A549 (cell line): Measurements from ENCODE around the gene WSCD1. TPM values are rescaled to one million over a fixed set of nuclear protein-coding genes. Genes with fewer than 3 reads are reported as not detected.

Experiments
- ATAC-seq, 2 experiments: fragments of 200-7000 bp in 1 of 2; fragments of >200 bp in 1 of 2; cut with Nextera tagmentation in 1 of 2; cut with Tn5 transposase in 1 of 2; 3 replicates each; pipeline versions ENCODE4 v1.8.0 to v1.9.1; 2018 to 2020; ENCODE audit warnings: mild to moderate bottlenecking in 1 of 2, moderate library complexity in 1 of 2
- CTCF ChIA-PET: fragments of 300-600 bp; sonication (Branson Sonifier 250); formaldehyde crosslinking; extraction: SDS; loops from one replicate; lab custom pipeline; 2021; ENCODE audit warnings: antibody characterized with exemption, inconsistent platforms; lab: Yijun Ruan, JAX
- POLR2A ChIA-PET: fragments of 350-600 bp; formaldehyde crosslinking; extraction: SDS; loops from one replicate; lab custom pipeline; 2021; ENCODE audit warnings: antibody characterized with exemption, inconsistent platforms; lab: Yijun Ruan, JAX
- DNase-seq, 2 experiments: peaks; one replicate each; pipeline versions ENCODE4 v3.0.0 to v3.0.0-alpha.2; 2011 to 2016; ENCODE audit warnings: low read depth in 1 of 2, low spot score in 1 of 2
- FAIRE-seq: peaks from 2 replicates; lab custom pipeline; 2011; peaks lifted over from hg19 to GRCh38; lab: Jason Lieb, UNC
- H3K27ac ChIP-seq, 2 experiments: fragments of >200 bp; sonication (Bioruptor Twin); formaldehyde crosslinking; 3 replicates each; pipeline ENCODE4 v1.5.1; 2016 to 2017
- H3K4me1 ChIP-seq: fragments of >200 bp; sonication (Bioruptor Twin); formaldehyde crosslinking; 3 replicates; pipeline ENCODE4 v1.6.1; 2016
- H3K4me2 ChIP-seq: fragments of >200 bp; sonication (Bioruptor Twin); formaldehyde crosslinking; 3 replicates; pipeline ENCODE4 v1.6.1; 2016
- H3K4me3 ChIP-seq: fragments of >200 bp; sonication (Bioruptor Twin); formaldehyde crosslinking; 3 replicates; pipeline ENCODE4 v1.5.1; 2016
- H3K9me3 ChIP-seq: fragments of >200 bp; sonication (Bioruptor Twin); formaldehyde crosslinking; 3 replicates; pipeline ENCODE4 v1.6.1; 2016
- BCL3 ChIP-seq: fragments of >200 bp; sonication (Bioruptor Twin); formaldehyde crosslinking; IDR thresholded peaks from 3 replicates; pipeline ENCODE4 v1.6.1; 2016
- CHD2 ChIP-seq: fragments of 150-350 bp; IDR thresholded peaks from 2 replicates; pipeline ENCODE4 v1.6.1; 2014; ENCODE audit warnings: low read length; ENCODE audit not compliant: partially characterized antibody
- CHD4 ChIP-seq: fragments of 200-600 bp; sonication (generic); IDR thresholded peaks from 2 replicates; pipeline ENCODE4 v1.6.1; 2016; ENCODE audit warnings: antibody characterized with exemption, mild to moderate bottlenecking, borderline replicate concordance
- CTCF ChIP-seq: fragments of >200 bp; sonication (Bioruptor Twin); formaldehyde crosslinking; IDR thresholded peaks from 3 replicates; pipeline ENCODE4 v1.5.1; 2016
- EHF ChIP-seq: fragments of 250-450 bp; sonication (Bioruptor Pico); IDR thresholded peaks from 2 replicates; pipeline ENCODE4 v1.5.0; 2020; ENCODE audit warnings: mild to moderate bottlenecking
- EP300 ChIP-seq, 2 experiments: fragments of >200 bp; sonication (Bioruptor Twin); formaldehyde crosslinking; IDR thresholded peaks; 2 replicates in 1 of 2; 3 replicates in 1 of 2; pipeline ENCODE4 v1.6.1; 2016 to 2017
- ESRRA ChIP-seq: fragments of 150-350 bp; IDR thresholded peaks from 2 replicates; pipeline ENCODE4 v1.6.1; 2014; ENCODE audit warnings: mild to moderate bottlenecking, low read length, borderline replicate concordance
- FOSL2 ChIP-seq, 2 experiments: fragments of 450-650 bp in 1 of 2; fragments of >200 bp in 1 of 2; sonication (Bioruptor Twin) in 1 of 2; formaldehyde crosslinking; IDR thresholded peaks; 2 replicates each; pipeline versions ENCODE4 v1.5.0 to v1.6.1; 2016 to 2020; ENCODE audit warnings: mild to moderate bottlenecking in 1 of 2, moderate library complexity in 1 of 2
- FOXS1 ChIP-seq: fragments of 250-450 bp; sonication (Bioruptor Pico); IDR thresholded peaks from 2 replicates; pipeline ENCODE4 v1.5.0; 2020; ENCODE audit warnings: mild to moderate bottlenecking, moderate library complexity
- GATA3 ChIP-seq: IDR thresholded peaks from 2 replicates; pipeline ENCODE4 v1.6.1; 2012; ENCODE audit warnings: borderline replicate concordance
- HES2 ChIP-seq: fragments of >200 bp; sonication (Bioruptor Twin); formaldehyde crosslinking; IDR thresholded peaks from 2 replicates; pipeline ENCODE4 v1.6.1; 2016
- HOXA7 ChIP-seq: fragments of 250-450 bp; sonication (Bioruptor Pico); IDR thresholded peaks from 2 replicates; pipeline ENCODE4 v1.5.0; 2020; ENCODE audit warnings: mild to moderate bottlenecking, moderate library complexity
- KDM5A ChIP-seq: fragments of 200-600 bp; sonication (generic); IDR thresholded peaks from 2 replicates; pipeline ENCODE4 v1.6.1; 2016; ENCODE audit warnings: antibody characterized with exemption, mild to moderate bottlenecking
- MAFK ChIP-seq: fragments of 450-650 bp; IDR thresholded peaks from 2 replicates; pipeline ENCODE4 v1.6.1; 2014; ENCODE audit not compliant: partially characterized antibody
- MAX ChIP-seq: IDR thresholded peaks from 2 replicates; pipeline ENCODE4 v1.6.1; 2012
- POLR2AphosphoS2 ChIP-seq: conservative IDR thresholded peaks from 2 replicates; pipeline ENCODE4 v1.6.1; 2012; ENCODE audit warnings: low read length, improper control_type of control experiment, inconsistent platforms
- RAD21 ChIP-seq, 2 experiments: fragments of >200 bp in 1 of 2; sonication (Bioruptor Twin) in 1 of 2; formaldehyde crosslinking in 1 of 2; IDR thresholded peaks in 1 of 2; conservative IDR thresholded peaks in 1 of 2; 2 replicates in 1 of 2; 3 replicates in 1 of 2; pipeline ENCODE4 v1.6.1; 2012 to 2018; ENCODE audit warnings: inconsistent platforms in 1 of 2
- RNF2 ChIP-seq: fragments of 200-600 bp; sonication (generic); IDR thresholded peaks from 2 replicates; pipeline ENCODE4 v1.6.1; 2016; ENCODE audit warnings: low read depth, mild to moderate bottlenecking, antibody characterized with exemption, moderate library complexity, borderline replicate concordance
- TP53 ChIP-seq: fragments of 250-450 bp; sonication (Bioruptor Pico); IDR thresholded peaks from 2 replicates; pipeline ENCODE4 v1.5.0; 2021; ENCODE audit warnings: mild to moderate bottlenecking, moderate library complexity
- ZFP36 ChIP-seq: fragments of 450-650 bp; IDR thresholded peaks from 2 replicates; pipeline ENCODE4 v1.6.1; 2014; ENCODE audit warnings: borderline replicate concordance; ENCODE audit not compliant: partially characterized antibody
- ZNF302 ChIP-seq: fragments of 250-450 bp; sonication (Bioruptor Pico); IDR thresholded peaks from 2 replicates; pipeline ENCODE4 v1.9.0; 2021; ENCODE audit warnings: inconsistent platforms, mild to moderate bottlenecking, moderate library complexity
- WGBS: methylation state at CpG from one replicate; pipeline ENCODE4 v1.1.6; 2017; ENCODE audit errors: missing lambda C conversion rate; 5-methylcytosine and 5-hydroxymethylcytosine counted together
- polyA plus RNA-seq, 4 experiments: library from polyadenylated mRNA; depleted of rRNA in 3 of 4; stranded (reverse); fragments of >200 nt; fragmentation: RNase III in 1 of 4; extraction: RNeasy Plus Mini Kit Qiagen cat#74134 plus additional on column Dnase treatment in 1 of 4; gene quantifications; 2 replicates in 3 of 4; 3 replicates in 1 of 4; pipeline ENCODE4 v1.2.3, GENCODE V29; 2011 to 2017
- TF ChIP-seq, protein P1 (sequence below): IDR thresholded peaks from 2 replicates; pipeline ENCODE4 v1.6.1; 2012; ENCODE audit warnings: low read depth, borderline replicate concordance
- TF ChIP-seq, protein P2 (sequence below): fragments of 250-450 bp; sonication (Bioruptor Pico); IDR thresholded peaks from 2 replicates; pipeline ENCODE4 v1.5.0; 2021; ENCODE audit warnings: mild to moderate bottlenecking, moderate library complexity, borderline replicate concordance

Gene WSCD1
- polyA plus RNA-seq, 2 of the 4 experiments (the other 2 are of a cell fraction), result 1.6 TPM

GRCh38 chr17:6098823-6099180 lies 28.6 kb downstream of the WSCD1 start:
- FAIRE-seq (no peak), DNase-seq (no peak), ATAC-seq (no peak)
- POLR2A ChIA-PET, result no interaction called here
- H3K27ac ChIP-seq, result no peak overlapping the region
- H3K4me1 ChIP-seq, result no peaks in the 10 kb centered on the region
- CTCF ChIA-PET, result no interaction called here
- H3K4me3 ChIP-seq, result no peak overlapping the region
- H3K9me3 ChIP-seq, result no peaks in the 10 kb centered on the region
- WGBS, result 64% methylated on average over 1 of the region's 1 CpG
- no peak overlapping the region for H3K4me2 ChIP-seq
- TF ChIP-seq, protein P1, sequence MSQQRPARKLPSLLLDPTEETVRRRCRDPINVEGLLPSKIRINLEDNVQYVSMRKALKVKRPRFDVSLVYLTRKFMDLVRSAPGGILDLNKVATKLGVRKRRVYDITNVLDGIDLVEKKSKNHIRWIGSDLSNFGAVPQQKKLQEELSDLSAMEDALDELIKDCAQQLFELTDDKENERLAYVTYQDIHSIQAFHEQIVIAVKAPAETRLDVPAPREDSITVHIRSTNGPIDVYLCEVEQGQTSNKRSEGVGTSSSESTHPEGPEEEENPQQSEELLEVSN, result no peak
- TF ChIP-seq RAD21 (conservative IDR thresholded peaks at IDR 0.05 in 1 of 2, IDR thresholded peaks at IDR 0.05 in 1 of 2), result no peak
- no peak for TF ChIP-seq HES2
- TF ChIP-seq EP300 (IDR thresholded peaks at IDR 0.05), result no peak
- TF ChIP-seq ZNF302 (CRISPR knock-in tag), result no peak
- TF ChIP-seq RNF2, result no peak
- TF ChIP-seq MAFK, result no peak
- no peak for TF ChIP-seq GATA3
- TF ChIP-seq CHD4, result no peak
- no peak for TF ChIP-seq HOXA7
- TF ChIP-seq POLR2AphosphoS2, result no peak
- TF ChIP-seq, all 56 proteins: peak for 0

GRCh38 chr17:6099492-6099891 lies 29.3 kb downstream of the WSCD1 start:
- ChIA-PET POLR2A (no interaction called here), CTCF (no interaction called here)
- Histone ChIP-seq H3K4me3 (no peak overlapping the region), H3K4me1 (no peaks in the 10 kb centered on the region), H3K27ac (no peak overlapping the region), H3K9me3 (no peaks in the 10 kb centered on the region), H3K4me2 (no peak overlapping the region)
- ATAC-seq (no peak), FAIRE-seq (no peak), DNase-seq (no peak)
- 74% methylated on average over 8 of the region's 8 CpGs for WGBS
- TF ChIP-seq ESRRA (no peak), RAD21 (conservative IDR thresholded peaks at IDR 0.05 in 1 of 2, IDR thresholded peaks at IDR 0.05 in 1 of 2) (no peak), ZFP36 (no peak), CHD2 (no peak), KDM5A (no peak), FOXS1 (CRISPR knock-in tag) (no peak), MAX (no peak), TP53 (no peak), CHD4 (no peak), ZNF302 (CRISPR knock-in tag) (no peak), EHF (no peak), RNF2 (no peak), CTCF (no peak), BCL3 (no peak), FOSL2 (IDR thresholded peaks at IDR 0.05) (no peak), FOSL2 (CRISPR knock-in tag; IDR thresholded peaks at IDR 0.05) (no peak)
- TF ChIP-seq, protein P2, sequence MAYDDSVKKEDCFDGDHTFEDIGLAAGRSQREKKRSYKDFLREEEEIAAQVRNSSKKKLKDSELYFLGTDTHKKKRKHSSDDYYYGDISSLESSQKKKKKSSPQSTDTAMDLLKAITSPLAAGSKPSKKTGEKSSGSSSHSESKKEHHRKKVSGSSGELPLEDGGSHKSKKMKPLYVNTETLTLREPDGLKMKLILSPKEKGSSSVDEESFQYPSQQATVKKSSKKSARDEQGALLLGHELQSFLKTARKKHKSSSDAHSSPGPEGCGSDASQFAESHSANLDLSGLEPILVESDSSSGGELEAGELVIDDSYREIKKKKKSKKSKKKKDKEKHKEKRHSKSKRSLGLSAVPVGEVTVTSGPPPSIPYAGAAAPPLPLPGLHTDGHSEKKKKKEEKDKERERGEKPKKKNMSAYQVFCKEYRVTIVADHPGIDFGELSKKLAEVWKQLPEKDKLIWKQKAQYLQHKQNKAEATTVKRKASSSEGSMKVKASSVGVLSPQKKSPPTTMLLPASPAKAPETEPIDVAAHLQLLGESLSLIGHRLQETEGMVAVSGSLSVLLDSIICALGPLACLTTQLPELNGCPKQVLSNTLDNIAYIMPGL (CRISPR knock-in tag), result no peak
